GM23248 (cell line): ENCODE data around the gene CD46. TPM values are rescaled to one million over a fixed set of nuclear protein-coding genes. Genes with fewer than 3 reads are reported as not detected.

Experiments used
- DNase-seq: peaks from one replicate; pipeline ENCODE4 v3.0.0-alpha.2; 2015
- H2AFZ ChIP-seq: fragments of 200-600 bp; sonication (generic); 2 replicates; pipeline ENCODE4 v1.6.1; 2016; ENCODE audit warnings: antibody characterized with exemption
- H3F3A ChIP-seq: fragments of 200-600 bp; sonication (generic); 2 replicates; pipeline ENCODE4 v1.6.1; 2016; ENCODE audit warnings: mild to moderate bottlenecking, antibody characterized with exemption, mixed run types; ENCODE audit not compliant: insufficient read depth
- H3K27ac ChIP-seq: fragments of 200-600 bp; sonication (generic); 2 replicates; pipeline ENCODE4 v1.5.1; 2016; ENCODE audit warnings: mild to moderate bottlenecking
- H3K27me3 ChIP-seq: fragments of 200-600 bp; sonication (generic); replicated peaks from 2 replicates; pipeline ENCODE4 v1.6.1; 2016; ENCODE audit warnings: mild to moderate bottlenecking; ENCODE audit not compliant: insufficient read depth
- H3K36me3 ChIP-seq: fragments of 200-600 bp; sonication (generic); 2 replicates; pipeline ENCODE4 v1.6.1; 2016; ENCODE audit warnings: low read depth, mild to moderate bottlenecking
- H3K4me1 ChIP-seq: fragments of 200-600 bp; sonication (generic); 2 replicates; pipeline ENCODE4 v1.6.1; 2016; ENCODE audit warnings: mild to moderate bottlenecking; ENCODE audit not compliant: insufficient read depth
- H3K4me2 ChIP-seq: fragments of 200-600 bp; sonication (generic); one replicate; pipeline ENCODE4 v1.6.1; 2016; ENCODE audit warnings: mild to moderate bottlenecking; ENCODE audit not compliant: unreplicated experiment
- H3K4me3 ChIP-seq: fragments of 200-600 bp; sonication (generic); 2 replicates; pipeline ENCODE4 v1.5.1; 2016; ENCODE audit warnings: mild to moderate bottlenecking
- H3K79me2 ChIP-seq: fragments of 200-600 bp; sonication (generic); 2 replicates; pipeline ENCODE4 v1.6.1; 2016; ENCODE audit warnings: mild to moderate bottlenecking; ENCODE audit not compliant: insufficient read depth
- H3K9ac ChIP-seq: fragments of 200-600 bp; sonication (generic); 2 replicates; pipeline ENCODE4 v1.6.1; 2016; ENCODE audit warnings: mild to moderate bottlenecking
- H3K9me2 ChIP-seq: fragments of 200-600 bp; sonication (generic); 2 replicates; pipeline ENCODE4 v1.6.1; 2016; ENCODE audit warnings: mixed run types, mild to moderate bottlenecking, moderate library complexity; ENCODE audit not compliant: insufficient read depth
- H3K9me3 ChIP-seq: fragments of 200-600 bp; sonication (generic); one replicate; pipeline ENCODE4 v1.6.1; 2017; ENCODE audit warnings: low read depth
- H4K20me1 ChIP-seq: fragments of 200-600 bp; sonication (generic); 2 replicates; pipeline ENCODE4 v1.6.0; 2016; ENCODE audit not compliant: insufficient read depth
- EZH2 ChIP-seq: fragments of 200-600 bp; sonication (generic); IDR thresholded peaks from 2 replicates; pipeline ENCODE4 v1.6.1; 2018; ENCODE audit warnings: antibody characterized with exemption, mild to moderate bottlenecking; ENCODE audit not compliant: insufficient read depth, poor library complexity, severe bottlenecking
- EZH2phosphoT487 ChIP-seq: fragments of 200-600 bp; sonication (generic); IDR thresholded peaks from 2 replicates; pipeline ENCODE4 v1.6.1; 2018; ENCODE audit warnings: antibody characterized with exemption, moderate library complexity, mild to moderate bottlenecking, low read depth; ENCODE audit not compliant: insufficient read depth
- WGBS, 2 experiments: methylation state at CpG; one replicate each; pipeline ENCODE4 v1.1.6; 2015 to 2017; ENCODE audit warnings: low lambda C conversion rate in 2 of 2, low coverage in 1 of 2; ENCODE audit errors: missing lambda C conversion rate in 2 of 2; 5-methylcytosine and 5-hydroxymethylcytosine counted together
- in situ Hi-C: fragments of 300-500 bp; cut with MboI; formaldehyde crosslinking; loops from 2 replicates; pipeline ENCODE4 v1.15.0; 2020
- polyA plus RNA-seq: library from polyadenylated mRNA; unstranded; fragments of >200 nt; fragmentation: Nextera tagmentation; extraction: Ambion mirVana; gene quantifications from 2 replicates; pipeline ENCODE4 v1.2.1, GENCODE V29; 2016
- total RNA-seq: library from RNA; depleted of rRNA; stranded (reverse); fragments of >200 nt; shearing (Covaris generic); gene quantifications from 2 replicates; pipeline ENCODE4 v1.2.3, GENCODE V29; 2014

Gene CD46
- total and polyA plus RNA-seq, 2 experiments from 2014 or later, result 49.2 to 117 TPM

- no peak overlapping the region for H3K27ac ChIP-seq
- peaks cover 7% of the 10 kb centered on the region; the same call in 1 of the 2 replicates for H3F3A ChIP-seq
- H4K20me1 ChIP-seq, result no peaks in the 10 kb centered on the region
- H3K4me1 ChIP-seq, result no peaks in the 10 kb centered on the region
- no peak overlapping the region for H2AFZ ChIP-seq
- H3K9me2 ChIP-seq, result no peaks in the 10 kb centered on the region
- no peaks in the 10 kb centered on the region for H3K36me3 ChIP-seq
- no peak overlapping the region for H3K9ac ChIP-seq
- no peaks in the 10 kb centered on the region for H3K27me3 ChIP-seq
- no peak overlapping the region for H3K4me2 ChIP-seq
- no peak for TF ChIP-seq EZH2phosphoT487
- TF ChIP-seq EZH2, result no peak
- 94 to 95% methylated on average over 6 of the region's 6 CpGs for WGBS, 2 experiments
- no peak for DNase-seq
- no peak overlapping the region for H3K4me3 ChIP-seq
- H3K9me3 ChIP-seq, result no peaks in the 10 kb centered on the region
- no peaks in the 10 kb centered on the region for H3K79me2 ChIP-seq
- in situ Hi-C loops, result no loop called here
Measured at GRCh38 chr1:207833381-207833780, 81.5 kb downstream of the CD46 start.

DNA sequence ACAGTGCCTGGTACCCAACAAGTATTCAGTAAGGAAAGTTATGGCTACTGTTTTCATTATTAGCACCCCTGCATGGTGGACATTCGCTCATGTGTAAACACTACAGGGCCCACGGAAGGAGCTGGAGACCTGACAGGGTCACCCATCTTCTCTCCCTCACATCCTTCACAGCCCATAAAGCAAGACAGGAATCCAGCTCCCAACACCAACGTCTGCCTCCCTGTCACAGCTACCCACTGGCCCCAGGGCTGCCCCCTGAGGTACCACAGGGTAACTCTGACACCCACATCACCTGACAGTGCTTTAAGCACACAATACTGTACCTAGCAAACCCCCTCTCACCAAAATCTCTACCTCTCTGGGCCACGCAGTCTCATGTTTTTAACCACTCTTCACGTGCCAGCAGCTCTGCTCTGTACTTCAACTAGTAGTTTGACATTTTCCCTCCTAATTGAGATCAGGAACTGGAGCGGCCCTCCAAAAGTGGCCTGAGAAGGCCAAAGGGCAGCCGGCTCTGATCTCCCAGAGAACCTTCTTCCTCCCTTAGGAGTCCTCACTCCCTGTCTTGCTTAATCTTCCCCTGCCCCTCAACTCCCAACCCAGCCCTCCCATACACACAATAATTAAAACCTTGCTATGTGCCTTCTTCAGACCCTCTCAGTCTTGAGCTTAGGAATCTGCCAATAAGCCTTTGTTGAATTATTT, 82.3 kb downstream of the CD46 start:
- DNase-seq, result no peak
- TF ChIP-seq EZH2phosphoT487 (no peak), EZH2 (no peak)
- H3K4me3 ChIP-seq, result no peak overlapping the region
- H4K20me1 ChIP-seq, result no peaks in the 10 kb centered on the region
- H3K4me2 ChIP-seq, result no peak overlapping the region
- no peaks in the 10 kb centered on the region for H3K27me3 ChIP-seq
- 0 out of 2 replicates have a peak, but pooled peaks cover 2% of the 10 kb centered on the region for H3F3A ChIP-seq
- H3K4me1 ChIP-seq, result no peaks in the 10 kb centered on the region
- no peaks in the 10 kb centered on the region for H3K79me2 ChIP-seq
- in situ Hi-C loops, result no loop called here
- 90 to 91% methylated on average over 7 of the region's 7 CpGs for WGBS, 2 experiments
- no peaks in the 10 kb centered on the region for H3K9me2 ChIP-seq
- no peak overlapping the region for H3K27ac ChIP-seq
- no peak overlapping the region for H3K9ac ChIP-seq
- no peak overlapping the region for H2AFZ ChIP-seq
- no peaks in the 10 kb centered on the region for H3K36me3 ChIP-seq
- H3K9me3 ChIP-seq, result no peaks in the 10 kb centered on the region

DNA sequence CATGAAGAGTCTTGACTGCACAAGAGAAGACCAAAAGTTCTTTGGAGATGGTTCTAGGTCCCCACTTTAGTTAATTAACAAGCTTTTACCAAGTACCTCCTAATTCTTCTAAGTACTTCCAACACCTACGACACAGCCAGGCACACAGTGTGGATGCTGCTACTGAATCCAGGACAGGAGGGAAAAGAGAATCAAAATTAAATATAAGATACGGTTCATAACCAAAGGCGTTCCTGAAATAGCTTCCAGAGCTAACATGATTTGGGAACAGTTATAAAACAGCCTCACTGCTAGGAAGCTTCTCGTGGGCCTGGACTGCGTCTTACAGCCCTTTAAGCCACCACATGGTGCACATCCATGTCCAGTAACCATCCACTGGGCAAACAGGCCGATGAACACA, 84.1 kb downstream of the CD46 start:
- no peaks in the 10 kb centered on the region for H3K9me3 ChIP-seq
- H3K4me3 ChIP-seq, result no peak overlapping the region
- H3K4me1 ChIP-seq, result no peaks in the 10 kb centered on the region
- TF ChIP-seq EZH2 (no peak), EZH2phosphoT487 (no peak)
- H4K20me1 ChIP-seq, result no peaks in the 10 kb centered on the region
- H3K27ac ChIP-seq, result no peak overlapping the region
- no peak overlapping the region for H3K9ac ChIP-seq
- no peaks in the 10 kb centered on the region for H3K9me2 ChIP-seq
- DNase-seq, result no peak
- H3F3A ChIP-seq, result no peaks in the 10 kb centered on the region
- no peaks in the 10 kb centered on the region for H3K27me3 ChIP-seq
- no peaks in the 10 kb centered on the region for H3K36me3 ChIP-seq
- in situ Hi-C loops, result no loop called here
- H3K4me2 ChIP-seq, result no peak overlapping the region
- 91 to 95% methylated on average over 6 of the region's 6 CpGs for WGBS, 2 experiments
- no peak overlapping the region for H2AFZ ChIP-seq
- no peaks in the 10 kb centered on the region for H3K79me2 ChIP-seq

GRCh38 chr1:207836591-207837347, 84.9 kb downstream of the CD46 start:
- TF ChIP-seq EZH2phosphoT487 (no peak), EZH2 (no peak)
- H3K4me3 ChIP-seq, result no peak overlapping the region
- H3K9ac ChIP-seq, result no peak overlapping the region
- in situ Hi-C loops, result no loop called here
- WGBS, 2 experiments, result 91 to 92% methylated on average over 15 of the region's 15 CpGs
- no peaks in the 10 kb centered on the region for H3K79me2 ChIP-seq
- H3F3A ChIP-seq, result no peaks in the 10 kb centered on the region
- no peak for DNase-seq
- H3K27ac ChIP-seq, result no peak overlapping the region
- H3K36me3 ChIP-seq, result no peaks in the 10 kb centered on the region
- H4K20me1 ChIP-seq, result no peaks in the 10 kb centered on the region
- no peak overlapping the region for H3K4me2 ChIP-seq
- H2AFZ ChIP-seq, result no peak overlapping the region
- H3K9me2 ChIP-seq, result no peaks in the 10 kb centered on the region
- H3K27me3 ChIP-seq, result no peaks in the 10 kb centered on the region
- H3K9me3 ChIP-seq, result no peaks in the 10 kb centered on the region
- no peaks in the 10 kb centered on the region for H3K4me1 ChIP-seq
